LNCaP clone FGC (cell line): ENCODE results near the gene CASP9.
"Not testable (repeated sequence)": the region's sequence is repeated elsewhere in the genome, so short reads cannot be mapped to it uniquely, and the experiment has no call there.

Source experiments
- DNase-seq: peaks from one replicate; pipeline ENCODE4 v3.0.0-alpha.2; 2011; ENCODE audit warnings: low read depth
- H3K4me3 ChIP-seq: 2 replicates; pipeline ENCODE4 v1.5.1; 2011; ENCODE audit warnings: mild to moderate bottlenecking, low read depth, low read length, control low read depth
- CTCF ChIP-seq: IDR thresholded peaks from 2 replicates; pipeline ENCODE4 v1.5.1; 2012; ENCODE audit warnings: mild to moderate bottlenecking; ENCODE audit not compliant: control insufficient read depth, insufficient read depth; ENCODE audit errors: extremely low read depth

Gene CASP9

GRCh38 chr1:15488371-15488770 is 35.6 kb downstream of the CASP9 start:
- no peak for TF ChIP-seq CTCF
- DNase-seq = no peak

GRCh38 chr1:15486844-15487610 is 37.0 kb downstream of the CASP9 start:
- DNase-seq, H3K4me3 ChIP-seq: not testable (repeated sequence)

More at GRCh38 chr1:15488371-15488770, 35.6 kb downstream of the CASP9 start:
- no peak overlapping the region for H3K4me3 ChIP-seq

GRCh38 chr1:15485636-15486035 is 38.4 kb downstream of the CASP9 start:
- DNase-seq = no peak
- no peak for TF ChIP-seq CTCF
- H3K4me3 ChIP-seq = no peak overlapping the region

GRCh38 chr1:15484443-15484842 is 39.6 kb downstream of the CASP9 start:
- DNase-seq, H3K4me3 ChIP-seq: not testable (repeated sequence)

- TF ChIP-seq CTCF = no peak
- H3K4me3 ChIP-seq = no peak overlapping the region
- no peak for DNase-seq
Observed at GRCh38 chr1:15483971-15484370, 40.0 kb downstream of the CASP9 start.

GRCh38 chr1:15482983-15483543 is 41.0 kb downstream of the CASP9 start:
- H3K4me3 ChIP-seq, DNase-seq: not testable (repeated sequence)

GRCh38 chr1:15482455-15482854 is 41.6 kb downstream of the CASP9 start:
- DNase-seq, H3K4me3 ChIP-seq: not testable (repeated sequence)

- TF ChIP-seq CTCF = no peak
- no peak for DNase-seq
- no peak overlapping the region for H3K4me3 ChIP-seq
Observed at GRCh38 chr1:15479654-15480347, 44.2 kb downstream of the CASP9 start.

GRCh38 chr1:15477646-15478212 is 46.3 kb downstream of the CASP9 start:
- no peak for TF ChIP-seq CTCF
- H3K4me3 ChIP-seq = no peak overlapping the region
- no peak for DNase-seq
